ENCODE results near the gene COA4.

The COA4 gene

DNA sequence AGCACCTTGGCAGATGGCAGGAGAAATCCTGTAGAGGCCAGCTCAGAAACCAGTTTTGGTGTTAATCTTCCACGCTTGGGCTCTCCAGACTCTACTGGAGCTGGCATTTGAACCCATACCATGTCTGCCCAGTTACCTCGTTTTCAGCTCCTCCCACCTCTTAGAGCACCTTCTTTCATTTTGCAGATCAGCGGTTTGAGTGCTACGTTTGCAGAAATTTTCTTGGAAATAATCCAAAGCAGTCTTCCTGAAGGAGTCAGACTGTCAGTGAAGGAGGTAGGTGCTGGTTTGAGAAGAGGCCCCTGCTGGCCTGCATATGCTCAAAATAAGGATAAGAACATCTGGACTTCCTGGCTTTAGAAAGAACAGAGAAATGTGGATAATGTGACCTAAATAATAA is 13.7 kb downstream of the COA4 start:
- DNase-seq, result no peak

DNA sequence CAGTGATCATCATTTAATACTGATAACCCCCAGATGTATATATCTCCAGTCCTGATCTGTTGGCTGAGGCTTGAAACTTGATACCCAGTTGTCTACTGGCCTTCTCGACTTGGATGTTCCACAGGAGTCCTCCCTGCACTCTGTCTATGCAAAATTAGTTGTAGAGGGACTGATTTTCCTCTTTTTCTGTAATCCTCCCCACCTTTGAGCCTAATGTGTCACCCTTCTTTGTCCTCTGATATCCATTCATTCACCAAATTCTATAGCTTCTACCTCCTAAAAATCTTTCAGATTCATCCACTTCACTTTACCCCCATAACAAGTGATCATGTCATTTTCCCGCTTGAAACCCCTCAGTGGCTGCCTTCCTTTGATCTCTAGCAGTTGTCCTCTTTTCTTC is 16.4 kb downstream of the COA4 start:
- no peak for DNase-seq

DNA sequence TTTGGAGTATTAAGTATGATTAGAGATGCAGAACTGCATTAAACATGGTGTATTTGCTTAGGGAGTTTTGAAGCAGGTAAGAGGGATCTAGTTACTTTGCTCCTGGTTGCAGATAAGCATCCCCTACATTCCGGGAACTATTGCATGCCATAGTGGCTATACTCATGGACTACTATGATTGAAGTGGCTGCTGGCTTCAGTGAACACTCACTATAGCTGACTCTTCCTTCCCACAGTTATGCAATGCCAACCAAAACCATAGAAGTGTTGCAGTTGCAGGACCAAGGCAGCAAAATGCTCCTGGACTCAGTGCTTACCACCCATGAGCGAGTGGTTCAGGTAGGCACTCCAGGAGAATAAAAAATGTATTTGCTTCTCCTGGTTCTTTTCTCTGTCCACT is 17.0 kb downstream of the COA4 start:
- no peak for DNase-seq

DNA sequence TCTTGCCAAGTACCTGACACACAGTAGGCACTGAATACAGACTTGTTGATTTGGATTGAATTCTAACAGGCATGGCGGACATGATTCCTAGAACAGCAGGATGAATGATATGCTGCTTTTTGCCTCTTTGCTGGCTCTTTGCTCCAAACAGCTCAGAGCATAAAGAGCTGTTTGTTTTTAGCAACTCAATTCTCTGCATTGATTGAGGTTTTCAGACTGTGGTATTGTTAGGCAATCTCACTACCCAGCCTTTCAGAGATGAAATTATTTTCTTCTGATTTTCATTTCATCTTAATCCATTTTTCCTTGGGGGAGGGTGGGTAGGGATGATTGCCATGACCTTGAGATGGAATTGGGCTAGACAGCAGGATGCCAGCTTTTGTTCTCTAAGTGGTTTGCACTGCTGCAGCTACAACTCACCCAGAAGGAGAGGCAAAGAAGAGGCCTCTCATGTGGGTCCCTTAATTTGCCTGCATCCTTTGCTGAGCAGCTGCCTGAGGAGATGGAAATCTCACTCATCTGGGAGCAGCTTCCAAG is 20.5 kb downstream of the COA4 start:
- no peak for DNase-seq

DNA sequence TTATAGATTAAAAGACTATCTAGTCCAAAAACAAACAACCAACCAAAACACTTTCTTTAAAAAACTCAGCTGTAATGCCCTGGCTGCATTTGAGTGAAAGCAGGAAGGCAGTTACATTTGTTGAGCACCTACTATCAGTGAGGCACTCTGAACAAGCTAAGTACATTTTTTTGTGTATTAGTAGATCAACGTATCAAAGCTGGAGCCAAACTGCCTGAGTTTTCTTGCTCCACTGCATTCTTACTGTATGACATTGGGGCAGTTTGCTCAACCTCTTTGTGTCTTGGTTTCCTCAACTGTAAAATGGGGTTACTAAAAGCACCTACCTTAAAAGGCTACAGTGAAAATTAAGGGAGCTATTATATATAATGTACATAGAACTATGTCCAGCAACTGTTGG is 22.0 kb downstream of the COA4 start:
- DNase-seq, result no peak

DNA sequence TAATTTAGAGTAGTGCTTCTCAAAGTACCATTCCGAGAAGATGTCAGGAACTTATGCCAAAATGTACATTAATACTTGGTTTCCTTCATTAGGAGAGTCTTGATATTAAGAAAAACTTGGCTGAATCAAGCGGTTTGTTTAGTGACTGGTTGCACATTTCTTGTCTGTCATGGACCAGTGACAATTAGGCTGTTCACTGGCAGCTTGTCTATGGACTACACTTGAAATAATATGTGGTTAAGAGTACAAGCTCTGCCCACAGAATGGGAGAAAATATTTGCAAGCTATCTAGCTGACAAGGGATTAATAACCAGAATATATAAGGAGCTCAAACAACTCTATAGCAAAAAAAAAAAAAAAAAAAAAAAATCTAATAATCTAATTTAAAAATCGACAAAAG is 24.6 kb downstream of the COA4 start:
- no peak for DNase-seq

DNA sequence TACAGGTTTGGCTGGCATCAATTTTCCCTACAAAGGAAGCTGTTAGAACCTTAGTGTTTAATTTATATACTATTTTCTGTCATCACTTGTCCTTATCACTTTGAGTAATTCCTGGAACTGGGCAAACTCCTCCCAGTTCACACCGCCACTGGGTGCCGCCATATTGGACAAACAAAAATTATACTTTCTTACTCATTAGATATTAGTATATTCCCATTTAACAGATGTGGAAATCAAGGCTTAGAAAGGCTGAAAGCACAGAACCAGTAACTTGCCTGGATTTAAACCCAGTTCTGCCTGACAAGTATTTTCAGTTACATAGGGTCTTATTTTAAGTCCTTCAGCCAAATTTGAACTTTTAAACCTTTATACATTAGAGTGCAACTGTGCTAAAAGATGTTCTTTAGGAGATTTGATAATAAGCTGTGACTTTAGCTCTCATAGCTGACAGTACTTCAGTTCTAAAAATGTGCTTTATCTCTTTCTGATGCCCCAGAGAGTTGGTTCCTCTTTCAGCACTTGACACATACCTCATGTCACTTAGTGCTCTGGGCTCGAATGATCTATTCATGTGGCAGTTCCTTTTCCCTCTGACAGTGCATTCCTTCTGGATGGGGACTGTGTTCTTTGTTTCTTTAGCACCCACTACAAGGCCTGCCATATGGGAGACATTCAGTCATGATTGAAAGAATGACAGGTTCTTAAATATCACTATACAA is 25.4 kb downstream of the COA4 start:
- DNase-seq, result no peak

DNA sequence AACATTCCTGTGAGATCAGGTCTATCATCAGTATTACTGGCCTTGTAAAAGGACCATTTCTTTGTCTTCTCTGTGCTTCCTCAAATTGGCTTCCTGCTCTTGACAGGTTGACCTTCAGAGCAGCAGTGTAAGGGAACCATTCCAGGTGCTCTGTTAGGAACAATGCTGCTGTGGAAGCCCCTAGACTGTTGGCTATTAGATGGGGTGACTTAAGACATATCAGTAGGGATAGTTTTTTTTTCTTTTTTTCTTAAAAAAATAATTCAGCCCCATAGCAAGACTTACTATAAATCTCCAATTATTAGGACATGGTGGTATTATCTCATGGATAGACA is 37.6 kb downstream of the COA4 start:
- DNase-seq, result no peak

DNA sequence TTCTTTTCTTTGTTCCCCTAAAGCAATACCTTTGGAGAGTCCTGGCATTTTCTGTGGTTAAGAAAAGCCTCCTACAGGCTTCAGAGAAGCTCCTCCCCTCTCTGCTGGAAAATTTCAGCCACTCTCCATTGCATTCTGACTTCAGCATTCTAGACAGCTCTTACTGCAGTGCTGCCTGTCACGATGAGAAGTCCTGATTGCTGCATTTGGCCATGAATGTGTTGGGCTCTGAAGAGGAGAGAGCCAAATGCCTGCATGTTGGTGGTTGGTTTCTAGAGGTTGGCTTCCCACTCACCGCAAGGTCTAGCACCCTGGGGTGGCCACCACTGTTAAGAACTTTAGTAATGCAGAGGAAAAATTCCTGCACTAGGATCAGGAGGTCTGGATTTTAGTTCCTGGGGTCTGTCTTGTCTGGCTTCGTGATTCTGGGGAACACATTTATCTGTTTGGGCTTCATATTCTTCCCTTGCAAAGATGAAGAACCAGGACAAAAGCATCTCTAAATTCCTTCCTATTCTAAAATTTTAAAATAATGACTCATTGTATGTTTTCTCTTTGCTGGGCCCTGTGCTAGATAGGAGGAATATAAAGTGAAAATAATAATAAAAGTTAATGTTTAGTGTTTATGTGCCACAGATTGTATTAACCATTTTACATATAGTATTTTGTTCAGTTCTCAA is 38.1 kb downstream of the COA4 start:
- no peak for DNase-seq

DNA sequence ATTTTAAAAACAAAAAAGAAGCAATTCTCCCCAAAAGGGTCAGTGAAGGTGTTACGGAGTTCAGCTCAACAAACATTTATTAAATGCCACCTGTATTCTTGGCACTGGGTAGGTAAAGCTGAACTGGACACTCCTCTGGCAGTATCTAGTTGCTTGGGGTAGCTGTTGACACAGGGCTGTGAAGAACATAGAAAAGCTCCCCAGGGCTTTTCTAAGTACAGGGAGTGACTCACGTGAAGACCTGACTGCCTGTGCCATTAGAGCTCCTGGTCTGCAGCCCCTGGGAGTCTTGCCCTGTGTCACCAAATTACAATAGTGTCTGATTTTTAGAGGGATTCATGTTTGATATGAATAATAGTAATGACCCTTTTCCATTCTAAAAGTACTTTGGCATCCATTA is 43.6 kb downstream of the COA4 start:
- no peak for DNase-seq

DNA sequence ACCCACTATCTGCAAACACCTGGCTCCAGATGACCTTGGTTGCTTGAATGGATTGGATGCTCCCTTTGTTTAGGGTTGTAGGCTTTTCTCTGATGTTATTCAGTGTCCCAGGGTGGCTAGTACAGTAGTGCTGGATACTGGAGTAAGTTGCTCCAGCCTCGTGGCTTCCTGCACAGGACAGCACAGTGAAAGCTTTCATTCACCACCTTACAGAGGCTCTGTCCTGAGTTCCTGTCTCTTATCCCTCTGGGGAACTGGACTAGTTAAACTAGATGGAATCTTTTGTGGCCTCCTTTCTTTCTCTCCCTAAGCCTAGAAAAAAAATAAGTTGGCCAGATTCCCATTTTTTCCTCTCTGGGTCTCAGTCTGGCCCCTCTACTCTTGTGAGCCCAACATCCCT is 46.4 kb downstream of the COA4 start:
- no peak for DNase-seq
